Ovary (tissue), 9 donors: ENCODE results near the gene LIPG. TPM values are rescaled to one million over a fixed set of nuclear protein-coding genes. Genes with fewer than 3 reads are reported as not detected.
"Not testable (repeated sequence)": the region's sequence is repeated elsewhere in the genome, so short reads cannot be mapped to it uniquely, and the experiment has no call there.

ENCODE experiments used
- DNase-seq, 5 donors: peaks; one replicate each; pipeline ENCODE4 v3.0.0-alpha.2; 2019 to 2020
- H3K27ac ChIP-seq, 2 donors: fragments of 200-600 bp; one replicate each; pipeline versions ENCODE4 v1.5.1 to v1.8.0; 2019 to 2022
- H3K27me3 ChIP-seq: fragments of 200-600 bp; one replicate; pipeline ENCODE4 v1.8.0; 2022
- H3K36me3 ChIP-seq: fragments of 200-600 bp; sonication (generic); one replicate; pipeline ENCODE4 v1.5.1; 2019
- H3K4me1 ChIP-seq: one replicate; pipeline ENCODE4 v1.8.1; 2013; ENCODE audit warnings: mild to moderate bottlenecking, moderate library complexity; ENCODE audit not compliant: insufficient read depth
- H3K4me3 ChIP-seq: fragments of 200-600 bp; sonication (generic); one replicate; pipeline ENCODE4 v1.5.1; 2017
- H3K9me3 ChIP-seq, 2 donors: fragments of 200-600 bp in 1 of 2; sonication (generic) in 1 of 2; one replicate each; pipeline versions ENCODE4 v1.5.1 to v1.8.1; 2013 to 2019; ENCODE audit warnings: mild to moderate bottlenecking in 1 of 2, moderate library complexity in 1 of 2
- CTCF ChIP-seq, 3 donors: fragments of 450-650 bp in 2 of 3; fragments of 200-600 bp in 1 of 3; IDR thresholded peaks; one replicate each; pipeline versions ENCODE4 v1.5.1 to v1.8.0; 2016 to 2022; ENCODE audit warnings: antibody characterized with exemption in 3 of 3, mild to moderate bottlenecking in 1 of 3
- EP300 ChIP-seq: sonication (generic); formaldehyde crosslinking; IDR thresholded peaks from one replicate; pipeline ENCODE4 v1.6.1; 2017; ENCODE audit warnings: antibody characterized with exemption
- POLR2A ChIP-seq: fragments of 450-650 bp; IDR thresholded peaks from one replicate; pipeline ENCODE4 v1.6.1; 2017; ENCODE audit warnings: antibody characterized with exemption, mild to moderate bottlenecking, moderate library complexity
- WGBS, 3 donors: extraction: QIAGEN DNeasy Blood & Tissue Kit in 1 of 3; methylation state at CpG; one replicate each; pipeline versions ENCODE4 v1.1.5 to v1.1.7; 2013 to 2017; 5-methylcytosine and 5-hydroxymethylcytosine counted together
- intact Hi-C, 4 donors: fragments of 100-400 bp; cut with DNase I; formaldehyde crosslinking; loops; one replicate each; pipeline versions ENCODE4 v1.11.0 to v1.15.1; 2022 to 2023
- polyA plus RNA-seq, 2 donors: library from polyadenylated mRNA; stranded (reverse); fragments of 200-250 nt in 1 of 2; fragments of 350-450 nt in 1 of 2; fragmentation: Illumina TruSeq in 1 of 2; extraction: RNeasy Lipid Tissue Mini Kit (QIAGEN cat#74804) in 1 of 2; gene quantifications; one replicate each; pipeline ENCODE4 v1.2.3, GENCODE V29; 2013 to 2014
- total RNA-seq, 7 donors: library from RNA; depleted of rRNA in 2 of 7; stranded (reverse); fragments of >200 nt in 2 of 7; fragmentation: NEBNext Ultra II Directional in 3 of 7; extraction: Animal tissue kit (Norgen Biotek cat#: 25700) in 3 of 7; gene quantifications; one replicate each; pipeline versions ENCODE4 v1.1.0 to v1.2.4, GENCODE V29; 2016 to 2023
- donor health status: DM: no; HTN: no; CAD: no; lungs with moderate emphysema.
- donor health status: DM: no; HTN: no; CAD: no.
- donor health status: Bipolar disorder and iron deficiency.
- donor health status: DM: yes; HTN: yes; CAD: no.
- donor health status: DM: no; HTN: no; CAD: no.
- donor health status: DM: yes; HTN: yes; CAD: no.

The LIPG gene
- total and polyA plus RNA-seq, 9 donors, result 0.23 to 3.9 (median 0.60) TPM; not detected in 1

DNA sequence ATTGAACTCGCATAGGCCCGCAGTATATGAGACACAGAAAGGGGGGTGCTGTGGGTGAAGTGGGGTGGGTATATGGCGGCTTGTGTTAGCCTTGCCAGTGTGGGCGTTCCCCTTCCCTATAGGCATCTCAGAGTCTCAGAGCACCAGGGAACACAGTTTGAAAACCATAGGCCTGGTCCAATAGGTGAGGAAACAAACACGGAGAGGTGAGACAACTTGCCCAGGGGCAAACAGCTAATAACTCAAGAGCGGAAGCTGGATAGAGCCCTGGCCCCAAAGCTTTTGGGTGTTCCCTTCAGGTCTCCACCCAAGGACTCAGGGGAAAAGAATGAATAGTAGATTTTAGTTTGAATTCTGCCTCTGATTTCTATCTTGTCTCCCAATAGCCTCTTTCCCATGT lies 7.9 kb downstream of the LIPG start:
- H3K4me1 ChIP-seq, result no peaks in the 10 kb centered on the region
- no peak for DNase-seq
- no peaks in the 10 kb centered on the region for H3K36me3 ChIP-seq
- H3K27me3 ChIP-seq, result no peaks in the 10 kb centered on the region
- no peak for TF ChIP-seq EP300
- TF ChIP-seq CTCF (IDR thresholded peaks at IDR 0.05), result no peak
- TF ChIP-seq POLR2A, result no peak
- no peaks in the 10 kb centered on the region for H3K9me3 ChIP-seq
- H3K27ac ChIP-seq, result no peak overlapping the region
- intact Hi-C loops, result loop anchor here in 2 of 4 donors (10.0 kb wide), 1 partner anchor 195 kb away; no protein-coding TSS in a partner anchor
- WGBS, 3 donors, result 93 to 95% (median 93%) methylated on average over 6 of the region's 6 CpGs
- H3K4me3 ChIP-seq, result no peak overlapping the region

DNA sequence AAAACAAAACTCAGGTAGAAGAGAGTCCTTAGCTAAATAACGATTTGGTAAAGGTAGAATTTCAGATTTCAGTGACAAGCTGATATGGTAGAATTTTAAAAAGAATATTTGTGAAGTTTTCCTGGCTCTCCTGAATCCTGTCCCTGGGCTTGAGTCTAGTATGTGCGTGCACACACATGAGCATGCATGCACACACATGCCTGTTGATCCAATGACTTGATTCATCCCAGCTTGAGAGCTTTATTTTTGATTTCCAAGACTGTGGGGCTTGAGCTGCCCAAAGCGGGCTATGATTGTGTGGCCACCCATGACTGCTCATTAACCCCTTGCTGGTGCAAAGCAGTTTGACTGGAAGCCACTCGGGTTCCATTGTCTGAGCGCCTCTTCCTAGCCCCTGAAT lies 9.0 kb downstream of the LIPG start:
- TF ChIP-seq CTCF (IDR thresholded peaks at IDR 0.05) (no peak), POLR2A (no peak), EP300 (no peak)
- H3K27me3 ChIP-seq, result no peaks in the 10 kb centered on the region
- no peaks in the 10 kb centered on the region for H3K4me1 ChIP-seq
- H3K9me3 ChIP-seq, result no peaks in the 10 kb centered on the region
- WGBS, 3 donors, result 77 to 96% (median 91%) methylated on average over 5 of the region's 5 CpGs
- intact Hi-C loops, result no loop called here
- H3K36me3 ChIP-seq, result no peaks in the 10 kb centered on the region
- DNase-seq, result no peak
- H3K27ac ChIP-seq, result no peak overlapping the region
- no peak overlapping the region for H3K4me3 ChIP-seq

GRCh38 chr18:49572611-49573345 lies 10.9 kb downstream of the LIPG start:
- intact Hi-C loops, result no loop called here
- no peak for DNase-seq
- Histone ChIP-seq H3K9me3 (no peaks in the 10 kb centered on the region), H3K4me1 (no peaks in the 10 kb centered on the region), H3K27ac (no peak overlapping the region), H3K27me3 (no peaks in the 10 kb centered on the region), H3K4me3 (no peak overlapping the region), H3K36me3 (no peaks in the 10 kb centered on the region)
- 89 to 90% (median 89%) methylated on average over 11 of the region's 11 CpGs for WGBS, 3 donors
- no peak for TF ChIP-seq CTCF (IDR thresholded peaks at IDR 0.05)

GRCh38 chr18:49573835-49574234 lies 12.0 kb downstream of the LIPG start:
- TF ChIP-seq EP300, result no peak
- TF ChIP-seq POLR2A, result no peak
- no peak for TF ChIP-seq CTCF (IDR thresholded peaks at IDR 0.05)
- 90 to 99% (median 98%) methylated on average over 2 of the region's 2 CpGs for WGBS, 3 donors
- DNase-seq, result no peak
- no peak overlapping the region for H3K27ac ChIP-seq
- no peaks in the 10 kb centered on the region for H3K27me3 ChIP-seq
- no peak overlapping the region for H3K4me3 ChIP-seq
- intact Hi-C loops, result no loop called here
- H3K9me3 ChIP-seq, result no peaks in the 10 kb centered on the region
- no peaks in the 10 kb centered on the region for H3K36me3 ChIP-seq
- H3K4me1 ChIP-seq, result no peaks in the 10 kb centered on the region

DNA sequence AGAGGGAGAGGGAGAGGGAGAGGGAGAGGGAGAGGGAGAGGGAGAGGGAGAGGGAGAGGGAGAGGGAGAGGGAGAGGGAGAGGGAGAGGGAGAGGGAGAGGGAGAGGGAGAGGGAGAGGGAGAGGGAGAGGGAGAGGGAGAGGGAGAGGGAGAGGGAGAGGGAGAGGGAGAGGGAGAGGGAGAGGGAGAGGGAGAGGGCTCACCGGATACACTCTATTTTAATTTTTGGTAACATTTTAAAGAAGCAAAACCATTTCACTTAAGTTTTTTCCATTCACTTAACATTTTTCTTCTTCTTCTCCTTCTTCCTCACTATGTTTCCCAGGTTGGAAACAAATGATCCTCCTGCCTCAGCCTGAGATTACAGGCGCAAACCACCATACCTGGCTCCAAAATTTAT lies 17.2 kb downstream of the LIPG start:
- H3K27ac ChIP-seq, DNase-seq: not testable (repeated sequence)
- WGBS, 3 donors, result 79 to 83% (median 80%) methylated on average over 2 of the region's 2 CpGs

DNA sequence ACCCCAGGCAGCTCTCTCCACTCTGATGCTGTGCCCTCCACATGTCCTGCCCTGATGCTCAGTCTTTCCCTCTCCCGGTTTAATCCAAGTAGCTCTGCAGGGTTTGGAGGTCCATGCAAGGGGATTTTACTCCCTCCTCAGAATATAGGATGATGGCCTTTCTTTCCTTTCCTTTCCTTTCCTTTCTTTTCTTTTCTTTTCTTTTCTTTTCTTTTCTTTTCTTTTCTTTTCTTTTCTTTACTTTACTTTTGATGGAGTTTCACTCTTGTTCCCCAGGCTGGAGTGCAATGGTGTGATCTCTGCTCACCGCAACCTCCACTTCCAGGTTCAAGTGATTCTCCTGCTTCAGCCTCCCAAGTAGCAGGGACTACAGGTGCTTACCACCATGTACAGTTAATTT lies 17.7 kb downstream of the LIPG start:
- DNase-seq, H3K27ac ChIP-seq, H3K4me3 ChIP-seq, H3K9me3 ChIP-seq, H3K27me3 ChIP-seq, H3K4me1 ChIP-seq, H3K36me3 ChIP-seq, intact Hi-C loops: not testable (repeated sequence)
- WGBS, 3 donors, result 87 to 94% (median 88%) methylated on average over 2 of the region's 2 CpGs

More for the DNA sequence above, 17.2 kb downstream of the LIPG start:
- intact Hi-C loops, H3K4me1 ChIP-seq, H3K4me3 ChIP-seq, H3K9me3 ChIP-seq, H3K27me3 ChIP-seq, H3K36me3 ChIP-seq: not testable (repeated sequence)
